Measurements from ENCODE around the gene TFRC.

GRCh38 chr3:196008929-196009328 is 73.0 kb downstream of the TFRC start:
- no peak for TF ChIP-seq CTCF (IDR thresholded peaks at IDR 0.05)
- TF ChIP-seq EZH2phosphoT487 (IDR thresholded peaks at IDR 0.05) = no peak
